H1 (cell line): ENCODE results near the gene MOV10L1. TPM values are rescaled to one million over a fixed set of nuclear protein-coding genes. Genes with fewer than 3 reads are reported as not detected.

Experiments
- CTCF ChIA-PET: fragments of 300-600 bp; sonication (Branson Sonifier 250); formaldehyde crosslinking; loops from one replicate; lab custom pipeline; 2021; ENCODE audit not compliant: partially characterized antibody; lab: Charles Lee
- POLR2A ChIA-PET: fragments of 300-600 bp; sonication (Branson Sonifier 250); formaldehyde crosslinking; loops from one replicate; lab custom pipeline; 2021; ENCODE audit warnings: inconsistent platforms; ENCODE audit not compliant: partially characterized antibody; lab: Charles Lee
- DNase-seq, 2 experiments: peaks; one replicate each; pipeline versions ENCODE4 v3.0.0 to v3.0.0-alpha.2; 2010 to 2022; ENCODE audit warnings: low spot score in 2 of 2, low read depth in 1 of 2, mixed read lengths in 1 of 2
- FAIRE-seq: peaks from 2 replicates; lab custom pipeline; 2011; peaks lifted over from hg19 to GRCh38; lab: Jason Lieb, UNC
- H2AFZ ChIP-seq: 2 replicates; pipeline ENCODE4 v1.8.1; 2012; ENCODE audit warnings: low read length, inconsistent platforms
- H2AK5ac ChIP-seq: 2 replicates; pipeline ENCODE4 v1.6.1; 2013; ENCODE audit warnings: low read depth, low read length
- H2BK120ac ChIP-seq: replicated peaks from 2 replicates; pipeline ENCODE3; 2013; ENCODE audit warnings: low read depth, low read length, inconsistent platforms
- H2BK12ac ChIP-seq: 2 replicates; pipeline ENCODE4 v1.6.1; 2013; ENCODE audit warnings: low read depth, low read length
- H2BK15ac ChIP-seq: 2 replicates; pipeline ENCODE4 v1.6.1; 2013; ENCODE audit warnings: low read length
- H2BK20ac ChIP-seq: 2 replicates; pipeline ENCODE4 v1.6.1; 2013; ENCODE audit warnings: low read length
- H2BK5ac ChIP-seq: 2 replicates; pipeline ENCODE4 v1.6.1; 2013; ENCODE audit warnings: low read depth, low read length
- H3K14ac ChIP-seq: 2 replicates; pipeline ENCODE4 v1.6.1; 2013; ENCODE audit warnings: inconsistent platforms; ENCODE audit not compliant: insufficient read length
- H3K18ac ChIP-seq: 2 replicates; pipeline ENCODE4 v1.6.1; 2013; ENCODE audit warnings: low read length; ENCODE audit errors: extremely low read depth
- H3K23ac ChIP-seq: 2 replicates; pipeline ENCODE4 v1.6.1; 2013; ENCODE audit warnings: inconsistent platforms; ENCODE audit not compliant: insufficient read length
- H3K23me2 ChIP-seq: 2 replicates; pipeline ENCODE4 v1.6.1; 2013; ENCODE audit warnings: low read depth, low read length
- H3K27ac ChIP-seq: 2 replicates; pipeline ENCODE4 v1.6.1; 2011; ENCODE audit warnings: low read depth, low read length, inconsistent platforms
- H3K27me3 ChIP-seq, 4 experiments: replicated peaks in 1 of 4; 1 replicate in 1 of 4; 2 replicates in 3 of 4; pipeline versions ENCODE4 v1.6.1 to v1.8.1; 2011 to 2013; ENCODE audit warnings: low read length in 3 of 4, mild to moderate bottlenecking in 3 of 4, inconsistent platforms in 2 of 4, mixed read lengths in 2 of 4, moderate library complexity in 1 of 4; ENCODE audit not compliant: control insufficient read depth in 3 of 4, insufficient read depth in 3 of 4; ENCODE audit errors: extremely low read depth in 1 of 4
- H3K36me3 ChIP-seq, 4 experiments: 2 replicates each; pipeline versions ENCODE4 v1.6.1 to v1.8.1; 2011 to 2013; ENCODE audit warnings: mild to moderate bottlenecking in 4 of 4, low read length in 3 of 4, moderate library complexity in 2 of 4, control low read depth in 1 of 4, inconsistent platforms in 1 of 4; ENCODE audit not compliant: insufficient read depth in 4 of 4, control insufficient read depth in 2 of 4
- H3K4ac ChIP-seq: replicated peaks from 2 replicates; pipeline ENCODE3; 2013; ENCODE audit warnings: low read length, low read depth, mixed read lengths, inconsistent platforms; ENCODE audit not compliant: insufficient read length
- H3K4me1 ChIP-seq, 4 experiments: replicated peaks in 1 of 4; 1 replicate in 1 of 4; 2 replicates in 3 of 4; pipeline versions ENCODE4 v1.6.1 to v1.8.1; 2011 to 2013; ENCODE audit warnings: low read length in 3 of 4, inconsistent platforms in 2 of 4, mixed read lengths in 1 of 4; ENCODE audit not compliant: insufficient read depth in 4 of 4, control insufficient read depth in 3 of 4
- H3K4me2 ChIP-seq, 2 experiments: 2 replicates each; pipeline versions ENCODE4 v1.6.1 to v1.8.1; 2011 to 2013; ENCODE audit warnings: low read depth in 2 of 2, low read length in 2 of 2, control low read depth in 1 of 2, inconsistent platforms in 1 of 2, mild to moderate bottlenecking in 1 of 2; ENCODE audit not compliant: insufficient read depth in 1 of 2
- H3K4me3 ChIP-seq, 4 experiments: fragments of 200-600, 300-600 bp in 1 of 4; sonication (generic), shearing (Covaris generic), sonication (Bioruptor Twin) in 1 of 4; 2 replicates each; pipeline versions ENCODE4 v1.5.1 to v1.8.1; 2011 to 2016; ENCODE audit warnings: low read length in 4 of 4, low read depth in 3 of 4, control low read depth in 2 of 4, inconsistent platforms in 2 of 4, mild to moderate bottlenecking in 2 of 4, mixed read lengths in 1 of 4, moderate library complexity in 1 of 4; ENCODE audit not compliant: insufficient read depth in 2 of 4; ENCODE audit errors: extremely low read depth in 1 of 4
- H3K56ac ChIP-seq: replicated peaks from 2 replicates; pipeline ENCODE3; 2013; ENCODE audit warnings: low read depth, mild to moderate bottlenecking, mixed read lengths, low read length, inconsistent platforms; ENCODE audit not compliant: insufficient read length
- H3K79me1 ChIP-seq: 2 replicates; pipeline ENCODE4 v1.6.1; 2013; ENCODE audit warnings: low read depth, low read length, control low read depth
- H3K79me2 ChIP-seq, 2 experiments: 2 replicates each; pipeline versions ENCODE4 v1.6.1 to v1.8.1; 2012 to 2013; ENCODE audit warnings: low read length in 2 of 2, mild to moderate bottlenecking in 2 of 2, inconsistent platforms in 1 of 2; ENCODE audit not compliant: insufficient read depth in 2 of 2, control insufficient read depth in 1 of 2
- H3K9ac ChIP-seq, 4 experiments: replicated peaks in 1 of 4; 1 replicate in 1 of 4; 2 replicates in 3 of 4; pipeline versions ENCODE4 v1.6.1 to v1.8.1; 2011 to 2013; ENCODE audit warnings: low read depth in 3 of 4, low read length in 3 of 4, control low read depth in 2 of 4, mild to moderate bottlenecking in 2 of 4, moderate library complexity in 2 of 4, inconsistent platforms in 1 of 4; ENCODE audit errors: extremely low read depth in 1 of 4
- H3K9me3 ChIP-seq, 2 experiments: 2 replicates each; pipeline versions ENCODE4 v1.6.1 to v1.8.1; 2012 to 2013; ENCODE audit warnings: mild to moderate bottlenecking in 2 of 2, moderate library complexity in 2 of 2, control low read depth in 1 of 2, inconsistent platforms in 1 of 2, low read depth in 1 of 2, low read length in 1 of 2, mixed read lengths in 1 of 2; ENCODE audit not compliant: insufficient read depth in 2 of 2
- H4K20me1 ChIP-seq, 2 experiments: replicated peaks in 1 of 2; 2 replicates each; pipeline versions ENCODE3 to v1.8.1; 2011 to 2013; ENCODE audit warnings: inconsistent platforms in 2 of 2, low read length in 2 of 2, mild to moderate bottlenecking in 1 of 2; ENCODE audit not compliant: insufficient read depth in 2 of 2, control insufficient read depth in 1 of 2
- H4K5ac ChIP-seq: 2 replicates; pipeline ENCODE4 v1.6.1; 2013; ENCODE audit warnings: low read length, low read depth, mixed read lengths, inconsistent platforms; ENCODE audit not compliant: insufficient read length
- H4K8ac ChIP-seq: 2 replicates; pipeline ENCODE4 v1.8.0; 2013; ENCODE audit warnings: mild to moderate bottlenecking, moderate library complexity, low read length, inconsistent platforms; ENCODE audit not compliant: insufficient read depth; ENCODE audit errors: extremely low read depth
- H4K91ac ChIP-seq: replicated peaks from 2 replicates; pipeline ENCODE3; 2013; ENCODE audit warnings: low read length, mixed read lengths, inconsistent platforms; ENCODE audit not compliant: insufficient read length
- CREB1 ChIP-seq: IDR thresholded peaks from 2 replicates; pipeline ENCODE4 v1.6.1; 2012; ENCODE audit warnings: inconsistent platforms
- EP300 ChIP-seq, 2 experiments: IDR thresholded peaks; 1 replicate in 1 of 2; 2 replicates in 1 of 2; pipeline ENCODE4 v1.6.1; 2011 to 2012; ENCODE audit warnings: low read depth in 2 of 2, low read length in 2 of 2, mild to moderate bottlenecking in 2 of 2, borderline replicate concordance in 1 of 2, inconsistent platforms in 1 of 2, moderate library complexity in 1 of 2
- FOSL1 ChIP-seq: IDR thresholded peaks from 2 replicates; pipeline ENCODE4 v1.6.1; 2011; ENCODE audit warnings: mild to moderate bottlenecking, low read depth, low read length, moderate library complexity; ENCODE audit not compliant: insufficient read depth
- HDAC6 ChIP-seq: IDR thresholded peaks from one replicate; pipeline ENCODE4 v1.7.1; 2012; ENCODE audit warnings: low read depth, mild to moderate bottlenecking, inconsistent platforms, low read length, moderate library complexity
- MAFK ChIP-seq: IDR thresholded peaks from 2 replicates; pipeline ENCODE4 v1.6.1; 2012; ENCODE audit warnings: low read depth, mild to moderate bottlenecking, improper control_type of control experiment, low read length
- NRF1 ChIP-seq: IDR thresholded peaks from 2 replicates; pipeline ENCODE4 v1.6.1; 2011; ENCODE audit warnings: mild to moderate bottlenecking, low read depth, low read length, improper control_type of control experiment
- RNF2 ChIP-seq: fragments of 200-900, 300-1000 bp; sonication (generic); IDR thresholded peaks from 2 replicates; pipeline ENCODE4 v1.7.1; 2016; ENCODE audit warnings: borderline replicate concordance, low read depth, mild to moderate bottlenecking, antibody characterized with exemption, low read length; ENCODE audit not compliant: poor library complexity, severe bottlenecking; ENCODE audit errors: missing control alignments
- SIN3A ChIP-seq, 2 experiments: IDR thresholded peaks in 1 of 2; conservative IDR thresholded peaks in 1 of 2; 2 replicates each; pipeline ENCODE4 v1.6.1; 2011 to 2012; ENCODE audit warnings: low read length in 2 of 2, improper control_type of control experiment in 1 of 2, low read depth in 1 of 2, mild to moderate bottlenecking in 1 of 2
- SP1 ChIP-seq: IDR thresholded peaks from 2 replicates; pipeline ENCODE4 v1.6.1; 2011; ENCODE audit warnings: low read depth, low read length
- SRF ChIP-seq: IDR thresholded peaks from 2 replicates; pipeline ENCODE4 v1.6.1; 2011; ENCODE audit warnings: mild to moderate bottlenecking, low read depth, low read length, moderate library complexity
- SUZ12 ChIP-seq: fragments of 200-600 bp; sonication (generic); IDR thresholded peaks from 2 replicates; pipeline ENCODE4 v1.6.1; 2012; ENCODE audit warnings: mild to moderate bottlenecking, inconsistent platforms, low read length, moderate library complexity, mixed read lengths
- TCF12 ChIP-seq: IDR thresholded peaks from 2 replicates; pipeline ENCODE4 v1.6.1; 2011; ENCODE audit warnings: low read depth, mild to moderate bottlenecking, low read length
- USF2 ChIP-seq: IDR thresholded peaks from 2 replicates; pipeline ENCODE4 v1.6.1; 2011; ENCODE audit warnings: low read length, improper control_type of control experiment
- WGBS, 2 experiments: shearing (Covaris generic) in 1 of 2; methylation state at CpG; one replicate each; pipeline versions ENCODE4 v1.1.6 to v1.1.7; 2013 to 2015; ENCODE audit warnings: low lambda C conversion rate in 2 of 2, mixed read lengths in 2 of 2, inconsistent platforms in 1 of 2, low coverage in 1 of 2, missing lambda C conversion rate in 1 of 2; ENCODE audit not compliant: insufficient replicate concordance in 2 of 2, insufficient coverage in 1 of 2, insufficient read length in 1 of 2; ENCODE audit errors: extremely low coverage in 1 of 2, missing lambda C conversion rate in 1 of 2; 5-methylcytosine and 5-hydroxymethylcytosine counted together
- polyA plus RNA-seq, 7 experiments: library from polyadenylated mRNA; depleted of rRNA in 3 of 7; stranded (reverse) in 5 of 7; unstranded in 2 of 7; fragments of >200 nt in 5 of 7; fragments of 200-250 nt in 2 of 7; gene quantifications; 1 replicate in 5 of 7; 2 replicates in 1 of 7; 4 replicates in 1 of 7; pipeline versions ENCODE4 v1.2.1 to v1.2.3, GENCODE V29; 2011 to 2013; ENCODE audit warnings: missing spikeins in 2 of 7, mixed read lengths in 2 of 7
- total RNA-seq: library from RNA; stranded (reverse); fragmentation: NEBNext Ultra II Directional; extraction: Animal tissue kit (Norgen Biotek cat#: 25700); gene quantifications from 2 replicates; pipeline ENCODE4 v1.2.1, GENCODE V29; 2021

The MOV10L1 gene
- total and polyA plus RNA-seq, 2 of the 8 experiments (the other 6 are each of a cell fraction or from before 2014, with no cell fraction given), result 0.32 TPM; not detected in 1

GRCh38 chr22:50070366-50070765 lies 19.4 kb upstream of the MOV10L1 start:
- H2BK15ac ChIP-seq, result no peak overlapping the region
- ChIA-PET CTCF (no interaction called here), POLR2A (no interaction called here)
- peak overlapping the region; percentile 39; the same call in 1 of the 2 replicates for H2AFZ ChIP-seq
- no peak overlapping the region for H3K18ac ChIP-seq
- no peak overlapping the region for H2AK5ac ChIP-seq
- 85% methylated on average over 8 of the region's 8 CpGs; no CpG with 5 or more reads in 1 of the 2 experiments for WGBS, 2 experiments
- H3K56ac ChIP-seq, result no peak overlapping the region
- H3K4me3 ChIP-seq, result no peak overlapping the region
- no peaks in the 10 kb centered on the region for H3K79me2 ChIP-seq
- no peak overlapping the region for H3K14ac ChIP-seq
- H3K9ac ChIP-seq, result no peak overlapping the region
- no peak overlapping the region for H3K4ac ChIP-seq
- H3K79me1 ChIP-seq, result no peaks in the 10 kb centered on the region
- no peak for DNase-seq
- no peak overlapping the region for H3K4me2 ChIP-seq
- H3K27ac ChIP-seq, result no peak overlapping the region
- no peaks in the 10 kb centered on the region for H3K23me2 ChIP-seq
- no peak for FAIRE-seq
- no peak overlapping the region for H2BK12ac ChIP-seq
- H2BK20ac ChIP-seq, result no peak overlapping the region
- H3K4me1 ChIP-seq, result no peaks in the 10 kb centered on the region; a peak in 1 of 7 replicates
- no peaks in the 10 kb centered on the region for H3K27me3 ChIP-seq
- H2BK120ac ChIP-seq, result no peak overlapping the region
- no peaks in the 10 kb centered on the region for H4K20me1 ChIP-seq
- H4K91ac ChIP-seq, result no peak overlapping the region
- H4K5ac ChIP-seq, result no peak overlapping the region
- no peak overlapping the region for H3K23ac ChIP-seq
- no peaks in the 10 kb centered on the region for H3K9me3 ChIP-seq
- peak overlapping the region; percentile 89 for H4K8ac ChIP-seq
- no peak overlapping the region for H2BK5ac ChIP-seq
- H3K36me3 ChIP-seq, result no peaks in the 10 kb centered on the region
- TF ChIP-seq SP1, result no peak
- TF ChIP-seq RNF2, result no peak
- no peak for TF ChIP-seq FOSL1
- TF ChIP-seq SUZ12, result no peak
- no peak for TF ChIP-seq SIN3A (conservative IDR thresholded peaks at IDR 0.05 in 1 of 2, IDR thresholded peaks at IDR 0.05 in 1 of 2; ENCODE audit: low read depth in 1 of 2, low read length in 2 of 2)
- no peak for TF ChIP-seq CREB1
- TF ChIP-seq HDAC6, result no peak
- no peak for TF ChIP-seq EP300 (IDR thresholded peaks at IDR 0.05; ENCODE audit: borderline replicate concordance in 1 of 2, low read depth in 2 of 2, low read length in 2 of 2)
- no peak for TF ChIP-seq USF2
- no peak for TF ChIP-seq TCF12
- TF ChIP-seq NRF1, result no peak
- no peak for TF ChIP-seq SRF
- TF ChIP-seq MAFK, result no peak
